Activated naive CD8-positive, alpha-beta T cell (primary cell): ENCODE results near the gene MBNL2.

ENCODE experiments used
- H3K27ac Mint-ChIP-seq: one replicate; pipeline ENCODE4 v1.8.0; 2021; ENCODE audit warnings: mixed read lengths
- H3K27me3 Mint-ChIP-seq: one replicate; pipeline ENCODE4 v1.8.0; 2021; ENCODE audit warnings: mixed read lengths
- H3K36me3 Mint-ChIP-seq: one replicate; pipeline ENCODE4 v1.8.0; 2021; ENCODE audit warnings: mixed read lengths
- H3K4me1 Mint-ChIP-seq: one replicate; pipeline ENCODE4 v1.8.0; 2021; ENCODE audit warnings: low read depth, mixed read lengths
- H3K4me3 Mint-ChIP-seq: one replicate; pipeline ENCODE4 v1.8.0; 2021; ENCODE audit warnings: mild to moderate bottlenecking, mixed read lengths
- H3K9me3 Mint-ChIP-seq: one replicate; pipeline ENCODE4 v1.8.0; 2021; ENCODE audit warnings: low read depth, mixed read lengths

Gene MBNL2

DNA sequence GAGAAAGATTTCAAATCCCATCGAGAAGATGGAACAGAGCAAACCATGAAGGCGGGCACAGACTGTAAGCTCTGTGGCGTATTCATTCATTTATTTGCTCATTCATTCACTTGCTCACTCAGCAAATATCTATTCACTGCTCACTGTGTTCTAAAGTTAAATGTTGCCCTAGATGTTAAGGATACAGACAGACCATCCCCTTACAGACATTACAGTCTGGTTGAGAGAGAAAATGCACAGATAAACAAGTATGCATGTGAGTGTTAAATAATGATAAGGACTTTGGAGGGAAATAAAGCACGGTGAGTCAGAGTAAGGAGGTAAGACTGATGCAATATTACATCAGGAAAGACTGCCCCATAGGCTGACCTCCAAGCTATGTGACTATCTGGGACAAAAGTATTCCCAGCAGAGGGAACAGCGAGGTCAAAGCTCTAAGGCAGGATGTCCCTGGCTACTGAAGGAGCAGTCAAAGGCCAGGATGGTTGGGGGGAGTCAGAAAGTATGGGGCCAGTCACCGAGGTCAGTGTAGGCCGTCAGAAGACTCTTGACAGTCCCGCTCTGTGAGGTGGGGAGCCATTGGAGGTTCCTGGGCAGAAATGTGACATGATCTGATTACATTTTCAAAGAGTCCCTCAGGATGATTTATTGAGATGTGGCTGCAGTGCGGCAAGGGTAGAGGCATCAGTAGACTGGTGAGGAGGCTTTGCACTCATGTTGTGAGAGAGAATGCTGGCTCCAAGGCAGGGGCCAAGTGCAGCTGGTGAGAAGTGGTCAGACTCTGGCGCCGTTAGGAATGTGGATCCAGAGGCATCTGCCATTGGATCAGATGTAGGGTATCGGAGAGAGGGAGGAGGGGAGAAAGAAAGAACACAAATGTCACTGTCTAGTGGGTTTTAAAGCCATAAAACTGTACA is 37.9 kb downstream of the MBNL2 start:
- Mint-ChIP-seq H3K27me3 (no peaks in the 10 kb centered on the region), H3K27ac (peak overlapping the region; percentile 67), H3K4me1 (peaks cover 75% of the 10 kb centered on the region), H3K9me3 (no peaks in the 10 kb centered on the region), H3K4me3 (no peak overlapping the region), H3K36me3 (peaks cover 31% of the 10 kb centered on the region)

DNA sequence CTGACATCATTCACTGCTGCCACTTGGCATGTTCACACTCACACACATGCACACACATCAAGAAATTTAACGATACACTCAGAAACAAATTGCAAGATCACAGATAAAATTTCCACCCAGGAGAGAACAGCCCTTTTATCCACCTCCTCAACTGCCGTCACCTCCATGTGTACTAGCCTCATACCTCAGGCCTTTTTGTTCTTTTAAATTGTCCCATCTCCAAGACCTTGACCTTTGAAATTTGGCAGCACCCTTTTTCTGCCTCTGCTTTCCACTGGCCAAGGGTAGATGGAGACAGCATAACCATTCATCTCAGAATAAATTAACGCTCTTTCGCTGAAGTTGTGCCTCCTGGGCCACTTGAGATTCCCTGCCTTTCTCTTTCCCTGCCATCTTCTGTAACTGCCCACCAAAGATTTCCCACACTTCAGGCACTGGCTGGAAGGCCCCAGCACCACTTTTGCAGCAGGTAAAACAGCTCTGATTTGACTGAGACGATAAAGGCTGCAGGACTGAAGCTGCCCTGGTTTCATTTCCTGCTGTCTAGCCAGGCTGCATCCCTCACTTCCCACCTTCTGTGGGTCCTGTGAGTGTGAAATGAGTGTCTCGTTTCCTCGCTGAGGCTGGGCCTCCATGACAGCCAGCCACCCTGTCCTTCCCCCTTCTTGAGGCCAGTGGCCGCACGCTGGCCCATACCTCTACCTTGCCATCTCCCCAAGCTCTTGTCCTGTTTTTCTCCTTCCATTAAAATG is 39.3 kb downstream of the MBNL2 start:
- peak overlapping the region; percentile 51 for H3K27ac Mint-ChIP-seq
- H3K4me1 Mint-ChIP-seq = peaks cover 71% of the 10 kb centered on the region
- H3K9me3 Mint-ChIP-seq = no peaks in the 10 kb centered on the region
- peak overlapping the region; percentile 24 for H3K4me3 Mint-ChIP-seq
- no peaks in the 10 kb centered on the region for H3K27me3 Mint-ChIP-seq
- H3K36me3 Mint-ChIP-seq = peaks cover 30% of the 10 kb centered on the region

DNA sequence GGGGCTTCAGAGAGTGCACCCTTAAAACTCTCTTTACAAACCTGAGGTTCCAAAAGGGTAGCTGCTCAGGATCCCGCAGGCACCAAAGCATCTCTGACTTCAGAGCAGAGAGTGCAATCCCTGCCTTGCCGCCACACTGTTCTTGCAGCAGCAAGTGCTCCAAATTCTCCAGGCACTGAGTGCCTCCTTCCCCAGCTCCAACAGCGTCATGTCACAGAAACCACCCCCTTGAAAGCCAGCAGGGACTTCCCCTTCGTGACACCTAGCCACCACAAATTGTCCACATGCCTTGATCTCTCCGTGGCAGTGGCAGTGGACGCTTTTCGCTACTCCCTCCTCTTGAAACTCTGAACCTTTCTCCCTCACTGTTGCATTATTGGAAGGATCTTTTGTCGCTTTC is 39.9 kb downstream of the MBNL2 start:
- Mint-ChIP-seq H3K27me3 (no peaks in the 10 kb centered on the region), H3K36me3 (peaks cover 24% of the 10 kb centered on the region), H3K4me1 (peaks cover 65% of the 10 kb centered on the region), H3K4me3 (peak overlapping the region; percentile 20), H3K9me3 (no peaks in the 10 kb centered on the region), H3K27ac (peak overlapping the region; percentile 36)

DNA sequence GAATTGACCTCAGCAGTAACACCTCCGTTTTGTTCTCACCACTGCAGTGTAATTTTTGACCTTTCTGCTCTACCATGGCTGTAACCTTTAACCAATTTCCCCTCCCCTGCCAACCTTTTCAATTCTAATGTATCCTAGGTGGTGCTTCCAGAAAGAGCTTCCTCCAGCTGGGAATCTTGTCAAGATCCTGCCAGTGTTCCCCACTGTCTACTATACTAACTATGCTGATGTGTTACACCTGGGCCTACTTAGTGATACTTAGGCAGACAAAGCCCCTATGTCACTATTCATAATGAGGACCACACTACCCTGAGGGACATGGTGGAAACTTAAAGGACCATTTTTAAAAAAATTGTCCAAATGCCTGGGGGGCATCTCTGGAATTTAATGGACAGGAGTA is 41.0 kb downstream of the MBNL2 start:
- H3K4me3 Mint-ChIP-seq = no peak overlapping the region
- no peak overlapping the region for H3K27ac Mint-ChIP-seq
- H3K4me1 Mint-ChIP-seq = peaks cover 54% of the 10 kb centered on the region
- H3K36me3 Mint-ChIP-seq = peaks cover 21% of the 10 kb centered on the region
- H3K9me3 Mint-ChIP-seq = no peaks in the 10 kb centered on the region
- no peaks in the 10 kb centered on the region for H3K27me3 Mint-ChIP-seq

DNA sequence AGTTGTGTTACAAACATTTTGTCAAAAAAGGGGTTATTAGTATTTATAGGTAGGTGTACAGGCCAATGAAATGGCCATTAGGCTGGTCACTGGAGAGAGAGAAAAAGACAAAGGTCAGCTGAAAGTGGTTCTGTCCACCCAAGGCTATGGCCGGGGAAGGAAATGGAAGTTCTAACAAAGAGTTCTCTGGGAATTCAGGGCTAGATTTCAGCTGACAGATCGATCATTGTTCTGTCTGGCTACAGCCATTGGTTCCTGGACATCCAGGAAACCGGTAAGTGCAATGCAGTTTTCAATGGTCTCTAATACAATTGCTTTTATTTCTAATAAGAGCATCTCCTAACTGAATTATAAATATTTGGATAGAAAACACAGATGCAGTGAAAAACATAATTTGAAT is 42.5 kb downstream of the MBNL2 start:
- H3K4me3 Mint-ChIP-seq = no peak overlapping the region
- no peaks in the 10 kb centered on the region for H3K9me3 Mint-ChIP-seq
- no peak overlapping the region for H3K27ac Mint-ChIP-seq
- H3K27me3 Mint-ChIP-seq = no peaks in the 10 kb centered on the region
- H3K4me1 Mint-ChIP-seq = peaks cover 46% of the 10 kb centered on the region
- H3K36me3 Mint-ChIP-seq = peaks cover 18% of the 10 kb centered on the region

DNA sequence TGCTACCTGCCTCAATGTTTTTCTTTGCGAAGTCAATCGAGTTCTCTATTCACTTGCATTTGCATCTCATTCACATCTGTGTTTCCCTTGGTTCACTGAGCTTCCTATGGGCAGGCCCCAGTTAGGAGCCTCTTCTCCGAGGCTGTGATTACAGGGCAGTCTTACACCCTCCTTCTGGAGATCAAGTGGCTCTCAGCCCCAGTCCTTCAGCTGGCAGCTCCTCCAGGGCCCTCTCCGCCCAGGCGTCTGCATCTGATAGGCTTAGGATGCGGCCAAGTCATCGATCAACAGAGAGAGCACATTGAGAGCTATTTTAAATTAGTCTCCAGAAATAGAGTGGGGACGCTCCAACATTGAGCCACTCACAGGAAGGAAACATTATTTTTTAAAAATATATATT is 44.2 kb downstream of the MBNL2 start:
- H3K4me1 Mint-ChIP-seq = peaks cover 37% of the 10 kb centered on the region
- H3K27ac Mint-ChIP-seq = no peak overlapping the region
- H3K27me3 Mint-ChIP-seq = no peaks in the 10 kb centered on the region
- H3K36me3 Mint-ChIP-seq = peaks cover 14% of the 10 kb centered on the region
- no peaks in the 10 kb centered on the region for H3K9me3 Mint-ChIP-seq
- H3K4me3 Mint-ChIP-seq = no peak overlapping the region

DNA sequence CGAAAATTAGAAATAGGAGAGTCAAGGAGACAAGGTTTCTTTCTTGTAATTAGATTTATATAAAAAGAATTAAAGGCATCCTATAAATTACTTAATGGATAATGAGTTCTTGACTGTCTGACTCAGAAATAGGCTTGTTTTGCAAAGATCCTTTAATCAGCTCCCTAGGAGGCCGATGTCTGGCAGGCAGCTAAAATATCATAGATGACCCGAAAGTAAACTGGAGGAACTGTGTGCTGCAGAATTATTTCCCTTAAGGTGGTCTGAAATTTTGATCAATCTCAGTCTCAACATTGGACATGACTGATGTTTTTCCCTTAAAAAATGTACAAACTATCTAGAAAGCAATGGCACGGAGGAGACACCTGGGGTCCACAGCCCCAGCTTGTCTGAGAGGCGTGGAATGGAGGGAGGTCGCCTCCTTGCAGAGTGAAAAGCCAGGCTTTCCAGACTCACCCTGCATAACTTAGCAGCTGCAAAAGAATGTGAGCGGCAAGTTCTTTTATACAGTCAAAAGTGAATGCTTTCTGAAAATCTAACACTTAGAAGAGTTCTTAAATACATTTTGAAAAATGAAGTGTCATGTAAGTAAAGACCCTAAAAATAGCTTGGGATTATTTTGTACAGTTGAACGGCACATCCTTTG is 44.8 kb downstream of the MBNL2 start:
- H3K4me3 Mint-ChIP-seq = no peak overlapping the region
- H3K27me3 Mint-ChIP-seq = no peaks in the 10 kb centered on the region
- H3K4me1 Mint-ChIP-seq = peaks cover 36% of the 10 kb centered on the region
- no peak overlapping the region for H3K27ac Mint-ChIP-seq
- H3K9me3 Mint-ChIP-seq = no peaks in the 10 kb centered on the region
- peaks cover 12% of the 10 kb centered on the region for H3K36me3 Mint-ChIP-seq

DNA sequence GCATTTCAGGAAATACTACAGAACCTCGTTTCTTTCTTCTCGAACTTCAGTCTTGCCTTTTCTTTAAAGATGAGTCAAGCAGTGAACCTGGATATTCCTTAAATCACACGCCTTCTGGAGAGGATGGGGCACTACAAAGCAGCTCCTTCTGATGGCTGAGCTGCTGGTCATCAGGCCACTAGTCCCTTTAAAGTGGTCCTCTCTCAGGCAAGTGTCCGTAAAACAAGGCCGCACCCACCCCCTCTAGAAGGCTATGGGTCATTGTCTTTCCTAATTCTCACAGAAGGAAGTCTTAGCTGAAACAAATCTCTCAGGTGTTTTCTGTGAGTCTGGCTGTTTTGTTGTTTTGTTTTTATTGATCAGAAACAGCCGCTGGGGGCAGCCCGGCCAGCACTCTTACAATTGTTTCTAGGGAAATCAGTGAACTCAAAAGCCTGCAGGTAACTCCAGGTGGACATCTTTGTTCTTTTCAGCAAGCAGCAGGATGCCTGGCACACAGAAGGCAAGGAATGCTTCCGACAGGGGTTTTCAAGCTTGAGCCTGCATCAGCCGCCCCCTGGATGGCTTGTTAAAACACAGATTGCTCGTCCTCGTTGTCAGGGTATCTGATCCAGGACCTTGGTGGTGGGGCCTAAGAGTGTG is 45.4 kb downstream of the MBNL2 start:
- no peak overlapping the region for H3K27ac Mint-ChIP-seq
- H3K4me1 Mint-ChIP-seq = peaks cover 35% of the 10 kb centered on the region
- no peak overlapping the region for H3K4me3 Mint-ChIP-seq
- H3K9me3 Mint-ChIP-seq = no peaks in the 10 kb centered on the region
- no peaks in the 10 kb centered on the region for H3K27me3 Mint-ChIP-seq
- H3K36me3 Mint-ChIP-seq = peaks cover 7% of the 10 kb centered on the region

DNA sequence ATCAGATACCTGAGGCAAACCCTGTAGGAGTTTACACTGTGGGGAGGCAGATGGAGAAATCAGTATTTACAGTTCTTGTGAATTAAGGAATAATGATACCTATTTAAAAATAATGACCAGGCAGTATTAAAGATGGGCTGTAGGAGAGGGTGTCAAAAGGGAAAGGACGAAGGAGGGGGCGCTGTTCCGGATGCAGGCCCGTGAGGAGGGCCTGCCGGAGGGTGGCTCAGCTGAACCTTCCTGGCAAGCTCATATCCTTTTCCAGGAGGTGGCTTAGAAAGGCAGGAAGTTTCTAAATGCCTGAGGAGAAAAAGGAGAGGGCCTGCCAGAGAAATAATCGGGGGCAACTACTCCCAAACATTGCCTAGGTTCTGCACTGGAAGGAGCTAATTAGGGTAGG is 46.6 kb downstream of the MBNL2 start:
- Mint-ChIP-seq H3K27me3 (no peaks in the 10 kb centered on the region), H3K27ac (no peak overlapping the region), H3K36me3 (peaks cover 2% of the 10 kb centered on the region), H3K4me3 (no peak overlapping the region), H3K9me3 (no peaks in the 10 kb centered on the region), H3K4me1 (peaks cover 33% of the 10 kb centered on the region)

DNA sequence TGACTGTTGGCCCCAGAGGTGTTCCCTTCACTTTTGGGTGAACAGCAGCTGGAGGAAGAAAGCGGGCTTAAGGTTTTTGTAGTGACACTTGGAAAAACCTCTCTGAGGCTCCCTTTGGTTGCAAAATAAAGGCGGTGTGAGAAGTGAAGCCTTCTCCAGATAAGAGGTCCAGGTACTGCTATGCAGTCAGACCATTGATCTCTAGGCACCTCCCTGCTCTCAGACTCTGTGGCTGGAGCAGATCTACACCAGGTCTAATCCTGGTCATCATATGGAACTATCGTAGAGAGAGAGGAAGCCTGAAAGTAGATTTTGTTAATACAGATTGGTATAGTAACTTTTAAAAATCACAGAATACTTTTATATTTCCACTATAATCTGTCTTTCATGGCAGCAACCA is 47.5 kb downstream of the MBNL2 start:
- H3K27me3 Mint-ChIP-seq = no peaks in the 10 kb centered on the region
- peaks cover under 1% of the 10 kb centered on the region for H3K36me3 Mint-ChIP-seq
- H3K4me3 Mint-ChIP-seq = no peak overlapping the region
- no peaks in the 10 kb centered on the region for H3K9me3 Mint-ChIP-seq
- H3K4me1 Mint-ChIP-seq = peaks cover 33% of the 10 kb centered on the region
- H3K27ac Mint-ChIP-seq = no peak overlapping the region

DNA sequence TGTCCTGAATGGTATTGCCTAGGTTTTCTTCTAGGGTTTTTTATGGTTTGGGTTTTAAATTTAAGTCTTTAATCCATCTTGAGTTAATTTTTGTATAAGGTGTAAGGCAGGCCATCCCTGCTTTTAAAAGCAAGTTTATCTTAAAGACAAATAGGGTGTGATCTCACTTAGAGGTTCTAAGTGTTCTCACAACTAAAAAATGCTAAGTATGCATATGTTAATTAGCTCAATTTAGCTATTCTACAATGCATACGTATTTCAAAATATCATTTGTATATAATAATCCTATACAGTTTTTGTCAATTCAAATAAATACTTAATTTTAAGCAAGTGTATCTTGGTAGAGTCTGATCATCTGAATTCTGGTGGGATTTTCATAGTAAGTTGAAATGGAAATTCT is 50.4 kb downstream of the MBNL2 start:
- Mint-ChIP-seq H3K27me3 (no peaks in the 10 kb centered on the region), H3K4me1 (peaks cover 42% of the 10 kb centered on the region), H3K27ac (no peak overlapping the region), H3K9me3 (no peaks in the 10 kb centered on the region), H3K4me3 (no peak overlapping the region), H3K36me3 (peaks cover 20% of the 10 kb centered on the region)

DNA sequence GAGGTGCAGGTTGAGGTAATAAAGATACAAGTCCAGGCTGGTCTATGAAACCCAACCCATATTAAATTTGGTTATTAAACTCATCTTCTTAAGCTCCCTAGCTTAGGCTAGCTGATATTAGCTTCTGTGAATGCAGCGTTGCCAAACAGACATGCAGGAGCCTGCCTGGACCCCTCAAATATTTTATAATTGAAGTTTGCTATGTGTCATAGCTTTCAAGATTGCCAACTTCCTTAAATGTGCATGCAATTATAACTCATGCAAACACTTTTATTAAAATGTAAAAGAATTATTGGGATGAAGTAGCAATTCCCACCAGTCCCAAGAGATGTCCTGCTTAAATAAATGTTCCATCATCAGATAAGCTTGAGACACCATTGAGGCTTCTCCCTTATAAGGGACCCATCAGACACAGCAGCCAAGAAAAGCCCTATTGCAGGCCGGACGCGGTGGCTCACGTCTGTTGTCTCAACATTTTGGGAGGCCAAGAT is 51.3 kb downstream of the MBNL2 start:
- Mint-ChIP-seq H3K9me3 (no peaks in the 10 kb centered on the region), H3K4me1 (peaks cover 45% of the 10 kb centered on the region)

DNA sequence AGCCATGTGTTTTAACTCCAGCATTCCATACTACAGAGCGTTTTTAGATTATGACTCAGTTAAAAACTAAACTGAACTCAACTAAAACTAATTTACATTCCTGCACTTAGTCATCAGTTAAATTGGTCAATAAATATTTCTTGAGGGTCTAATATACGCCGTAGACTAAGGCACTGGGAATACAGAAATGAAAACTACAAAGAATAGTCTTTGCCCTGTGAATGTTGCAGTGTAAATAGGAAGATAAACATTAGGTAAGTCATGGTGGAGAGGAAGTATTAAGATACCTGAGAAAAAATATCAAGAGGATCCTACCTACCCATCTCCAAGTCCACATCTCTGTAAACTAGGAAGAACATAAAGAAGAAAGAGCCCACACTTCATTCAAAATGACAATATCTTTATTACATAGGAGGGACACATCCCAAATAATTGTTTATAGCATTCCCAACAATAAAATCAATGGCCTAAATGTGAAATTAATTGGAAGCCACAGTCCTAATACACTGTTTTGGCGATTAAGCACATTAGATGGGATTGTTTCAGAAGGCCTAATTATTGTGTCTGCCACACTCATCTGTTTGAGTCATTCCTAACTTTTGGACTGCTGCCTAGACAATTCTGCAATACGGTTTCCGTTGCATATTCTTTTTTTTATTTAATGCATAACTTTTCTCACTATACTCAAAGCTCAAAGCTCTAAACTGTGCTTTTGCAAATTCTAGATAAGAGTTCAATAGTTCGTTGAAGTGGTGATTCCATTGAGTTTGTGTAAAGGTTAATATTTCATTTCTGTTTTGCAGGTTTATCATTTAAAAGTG is 52.9 kb downstream of the MBNL2 start:
- H3K27me3 Mint-ChIP-seq = no peaks in the 10 kb centered on the region
- H3K4me3 Mint-ChIP-seq = no peak overlapping the region
- peaks cover 23% of the 10 kb centered on the region for H3K36me3 Mint-ChIP-seq
- H3K4me1 Mint-ChIP-seq = peaks cover 48% of the 10 kb centered on the region
- H3K9me3 Mint-ChIP-seq = no peaks in the 10 kb centered on the region
- H3K27ac Mint-ChIP-seq = no peak overlapping the region

More for the DNA sequence above, 51.3 kb downstream of the MBNL2 start:
- Mint-ChIP-seq H3K4me3 (no peak overlapping the region), H3K27ac (no peak overlapping the region), H3K27me3 (no peaks in the 10 kb centered on the region), H3K36me3 (peaks cover 20% of the 10 kb centered on the region)
